NCI-H187 (cell line): ENCODE measurements around the gene PRDX6.
"Not testable (repeated sequence)": the region's sequence is repeated elsewhere in the genome, so short reads cannot be mapped to it uniquely, and the experiment has no call there.

Experiments
- DNase-seq, 2 experiments: peaks; one replicate each; lab custom pipeline; 2025; lab: John Stamatoyannopoulos, UW

PRDX6 gene

DNA sequence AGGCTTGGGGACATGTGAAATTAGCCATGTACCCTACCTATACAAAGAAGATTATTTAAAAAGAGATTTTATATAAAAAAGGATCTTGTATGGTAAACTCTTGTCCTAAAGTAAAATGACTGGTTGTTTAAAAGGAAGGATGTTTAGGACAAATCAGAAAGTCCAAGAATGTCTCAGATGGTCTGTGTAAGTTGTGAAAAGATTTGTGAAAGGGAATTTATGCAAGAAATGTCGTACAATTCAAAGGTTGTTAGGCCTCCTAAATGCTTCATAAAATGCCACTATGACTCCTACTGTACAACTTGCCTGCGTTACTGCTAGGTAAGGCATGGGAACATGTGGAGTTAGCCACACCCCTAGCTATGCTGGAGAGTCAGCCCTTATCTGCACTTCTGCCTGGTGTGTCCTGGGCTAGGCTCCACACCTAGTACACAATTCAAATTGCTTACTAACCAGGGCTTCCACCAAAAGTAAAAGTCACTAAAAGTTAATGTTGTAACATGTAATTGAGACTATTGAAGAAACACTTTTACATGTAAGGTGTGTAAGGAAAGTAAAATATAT, 19.7 kb downstream of the PRDX6 start:
- no peak for DNase-seq

DNA sequence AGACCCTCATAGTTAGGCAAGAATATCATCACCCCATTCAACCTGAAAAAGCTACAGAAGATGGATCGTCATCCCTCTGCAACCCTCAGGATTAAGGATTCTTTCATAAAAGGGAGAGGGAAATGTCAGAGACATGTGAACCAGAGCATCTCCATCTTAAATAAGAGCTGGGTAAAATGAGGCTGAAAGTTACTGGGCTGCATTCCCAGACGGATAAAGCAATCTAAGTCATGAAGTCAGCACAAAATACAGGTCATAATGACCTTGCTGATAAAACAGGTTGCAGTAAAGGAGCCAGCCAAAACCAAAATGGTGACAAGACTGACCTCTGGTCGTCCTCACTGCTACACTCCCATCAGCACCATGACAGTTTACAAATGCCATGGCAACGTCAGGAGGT, 22.6 kb downstream of the PRDX6 start:
- no peak for DNase-seq

DNA sequence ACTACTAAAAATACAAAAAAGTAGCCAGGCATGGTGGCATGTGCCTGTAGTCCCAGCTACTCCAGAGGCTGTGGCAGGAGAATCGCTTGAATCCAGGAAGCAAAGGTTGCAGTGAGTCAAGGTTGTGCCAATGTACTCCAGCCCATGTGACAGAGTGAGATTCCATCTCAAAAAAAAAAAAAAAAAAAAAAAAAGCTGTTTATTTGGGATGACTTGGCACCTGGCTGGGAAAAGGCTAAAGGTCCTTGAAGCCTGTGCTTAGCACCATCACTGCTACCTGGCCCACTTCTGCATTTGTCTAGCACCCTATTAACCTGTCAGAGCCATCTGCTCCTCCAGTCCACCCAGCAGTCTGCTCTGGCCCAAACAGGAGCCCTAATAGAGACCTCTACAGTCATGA, 25.0 kb downstream of the PRDX6 start:
- no peak for DNase-seq

DNA sequence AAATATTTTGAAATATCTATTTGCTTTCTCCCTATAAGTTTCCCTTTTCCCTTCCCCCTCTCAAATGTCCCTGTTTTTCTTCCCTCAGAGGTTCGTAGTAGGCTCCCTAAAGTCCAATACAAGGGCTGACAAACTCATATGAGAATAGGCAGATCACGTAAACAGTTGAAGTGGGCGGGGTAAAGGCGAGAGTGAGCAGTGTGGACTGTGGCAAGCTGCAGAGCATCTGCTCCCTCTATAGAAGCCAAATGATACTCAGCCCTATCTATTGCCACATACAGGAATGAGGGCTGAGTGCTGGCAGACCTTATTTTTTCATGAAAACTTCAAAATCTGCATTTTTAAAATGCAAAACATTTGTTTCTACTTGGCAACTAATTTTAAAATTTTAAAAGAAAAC, 26.3 kb downstream of the PRDX6 start:
- no peak for DNase-seq

GRCh38 chr1:173504268-173504667, 27.1 kb downstream of the PRDX6 start:
- no peak for DNase-seq

DNA sequence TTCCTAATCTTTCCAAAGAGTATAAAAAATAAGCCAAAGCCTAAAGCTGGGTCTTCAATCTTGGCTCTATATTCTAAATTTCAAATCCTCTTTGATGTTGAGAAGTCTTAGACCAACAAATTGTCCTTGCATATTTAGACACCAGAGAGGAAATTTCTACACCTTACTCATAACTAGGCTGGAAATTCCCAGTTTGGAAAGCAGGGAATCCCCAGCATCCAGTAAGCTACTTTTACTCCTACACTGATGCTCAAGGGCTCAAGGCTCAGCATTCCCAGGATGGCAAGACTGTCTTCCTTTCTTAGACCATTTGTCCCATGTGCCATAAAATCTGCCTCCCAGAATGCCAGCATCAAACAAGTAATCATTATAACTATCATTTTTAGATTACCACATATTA, 28.3 kb downstream of the PRDX6 start:
- no peak for DNase-seq

- no peak for DNase-seq
These were observed 29.3 kb downstream of the PRDX6 start for GRCh38 chr1:173506437-173506836.

DNA sequence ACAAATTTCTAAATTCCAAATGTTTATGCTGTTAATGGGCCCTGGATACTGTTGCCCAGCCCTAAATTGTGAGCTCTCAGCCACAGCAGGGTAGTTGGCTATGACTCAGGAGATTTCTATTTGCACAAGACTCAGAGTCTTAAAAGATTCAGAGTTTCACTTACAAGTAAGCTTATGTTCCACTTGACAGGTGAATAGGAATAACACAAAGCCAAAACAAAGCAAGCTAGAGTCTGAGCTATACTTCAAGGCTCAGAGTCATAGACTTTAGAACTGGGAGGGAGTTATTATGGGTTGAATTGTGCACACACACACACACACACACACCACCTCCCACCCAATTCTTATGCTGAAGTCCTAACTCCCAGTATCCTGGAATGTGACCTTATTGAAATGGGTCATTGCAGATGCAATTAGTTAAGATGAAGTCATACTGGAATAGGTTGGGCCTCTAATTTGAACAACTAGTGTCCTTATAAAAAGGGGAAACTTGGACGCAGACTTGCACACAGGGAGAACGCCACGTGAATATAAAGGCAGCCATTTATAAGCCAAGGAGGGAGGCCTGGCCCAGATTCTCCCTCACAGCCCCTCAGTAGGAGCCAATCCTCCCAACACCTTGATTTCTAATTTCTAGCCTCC, 30.2 kb downstream of the PRDX6 start:
- DNase-seq = no peak

- no peak for DNase-seq
These were observed 30.7 kb downstream of the PRDX6 start for GRCh38 chr1:173507847-173508209.

GRCh38 chr1:173508541-173508940, 31.4 kb downstream of the PRDX6 start:
- no peak for DNase-seq

DNA sequence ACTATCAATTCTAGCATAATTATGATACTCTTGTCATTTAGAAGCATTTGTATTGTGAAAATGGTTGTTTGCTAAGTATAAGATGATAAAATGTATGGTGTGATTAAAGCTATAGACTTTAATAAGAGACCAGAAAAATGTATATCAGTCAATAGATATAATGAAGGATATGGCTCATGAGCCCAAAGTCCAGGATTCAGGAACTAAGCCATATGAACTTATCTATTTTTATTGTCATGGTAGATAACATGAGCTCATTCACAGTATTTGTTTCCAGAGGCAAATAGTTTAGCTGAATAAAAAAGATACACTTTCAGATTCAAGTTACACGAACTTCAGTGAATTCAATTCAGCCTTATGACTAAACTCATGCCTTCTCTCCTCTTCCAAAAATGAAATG, 32.7 kb downstream of the PRDX6 start:
- no peak for DNase-seq

DNA sequence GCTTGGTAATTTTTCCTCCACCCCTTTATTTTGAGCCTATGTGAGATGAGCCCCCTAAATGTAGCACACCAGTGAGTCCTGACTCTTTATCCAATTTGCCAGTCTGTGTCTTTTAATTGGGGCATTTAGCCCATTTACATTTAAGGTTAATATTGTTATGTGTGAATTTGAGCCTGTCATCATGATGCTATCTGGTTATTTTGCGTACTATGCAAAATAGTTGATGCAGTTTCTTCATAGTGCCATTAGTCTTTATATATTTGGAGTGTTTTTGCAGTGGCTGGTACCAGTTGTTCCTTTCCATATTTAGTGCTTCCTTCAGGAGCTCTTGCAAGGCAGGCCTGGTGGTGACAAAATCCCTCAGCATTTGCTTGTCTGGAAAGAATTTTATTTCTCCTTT, 37.4 kb downstream of the PRDX6 start:
- not testable (repeated sequence) for DNase-seq

DNA sequence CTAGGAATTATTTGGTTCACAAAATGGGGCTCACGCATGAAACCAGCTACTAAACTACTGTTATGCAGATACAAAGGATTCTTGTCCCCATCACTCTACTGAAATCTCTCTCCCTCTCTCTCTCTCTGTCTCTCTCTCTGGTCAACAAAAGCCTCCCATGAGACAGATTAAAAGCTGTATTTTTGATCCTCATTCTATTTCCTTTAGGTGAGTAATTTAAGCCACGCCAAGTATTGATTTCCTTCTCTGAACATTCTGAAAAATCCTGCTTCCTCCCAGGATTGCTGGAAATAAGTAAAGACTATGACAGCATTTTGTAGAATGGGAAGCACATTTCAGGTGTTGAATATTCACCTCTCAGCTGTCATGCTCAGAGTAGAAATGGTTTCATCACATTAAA, 43.7 kb downstream of the PRDX6 start:
- no peak for DNase-seq

GRCh38 chr1:173523329-173523728, 46.2 kb downstream of the PRDX6 start:
- no peak for DNase-seq

GRCh38 chr1:173525926-173526325, 48.8 kb downstream of the PRDX6 start:
- DNase-seq = no peak

DNA sequence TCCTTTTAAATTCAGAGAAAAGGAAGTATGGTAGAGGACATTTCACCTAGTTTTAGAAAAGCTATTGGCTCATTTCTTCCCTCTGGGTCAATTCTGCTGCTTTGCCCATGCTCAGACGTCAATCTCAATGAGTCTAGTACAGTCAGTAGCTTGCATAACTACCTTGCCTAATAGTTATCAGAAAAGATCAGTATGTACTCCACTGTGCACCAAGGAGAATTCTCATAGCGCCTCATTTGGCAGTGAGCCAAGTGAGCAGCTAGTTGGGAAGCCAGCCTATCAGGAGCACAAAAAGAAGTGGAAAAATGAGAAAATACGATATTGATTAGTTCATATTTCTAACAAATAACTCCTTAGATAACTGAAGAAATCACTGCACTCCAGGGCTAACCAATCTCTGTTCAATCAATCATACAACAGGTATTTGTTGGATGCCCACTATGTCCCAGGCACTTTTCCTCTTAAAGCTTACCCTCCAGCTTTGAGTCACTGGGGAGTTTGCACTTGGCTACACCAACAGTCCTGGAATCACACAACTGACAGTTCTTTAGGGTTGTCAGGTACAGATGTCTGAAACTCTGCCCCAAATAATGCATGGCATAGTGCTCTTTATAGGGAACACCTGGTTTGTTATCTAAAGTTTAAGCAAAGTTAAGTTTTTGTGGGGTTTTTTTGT, 50.2 kb downstream of the PRDX6 start:
- no peak for DNase-seq

GRCh38 chr1:173529106-173529505, 52.0 kb downstream of the PRDX6 start:
- DNase-seq = no peak

GRCh38 chr1:173530795-173531693, 53.9 kb downstream of the PRDX6 start:
- DNase-seq = no peak

DNA sequence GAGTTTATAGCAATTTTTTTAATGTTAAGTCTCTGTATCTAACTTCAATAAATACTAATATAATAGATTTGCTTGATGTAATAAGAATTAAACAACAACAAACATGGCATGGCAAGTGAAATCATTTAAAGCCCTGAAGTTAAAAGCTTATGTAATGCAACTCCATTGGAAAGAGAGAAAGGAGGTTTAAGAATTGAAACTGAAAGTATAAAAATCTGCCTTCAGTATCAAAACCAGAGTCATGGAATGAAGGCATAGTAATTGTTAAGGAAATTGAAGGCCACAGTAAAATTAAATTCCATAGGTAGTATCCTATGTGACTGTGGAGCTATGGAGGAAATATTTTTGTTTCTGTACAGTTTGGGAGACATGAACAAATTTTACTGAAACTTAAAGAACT, 55.1 kb downstream of the PRDX6 start:
- DNase-seq = no peak

DNA sequence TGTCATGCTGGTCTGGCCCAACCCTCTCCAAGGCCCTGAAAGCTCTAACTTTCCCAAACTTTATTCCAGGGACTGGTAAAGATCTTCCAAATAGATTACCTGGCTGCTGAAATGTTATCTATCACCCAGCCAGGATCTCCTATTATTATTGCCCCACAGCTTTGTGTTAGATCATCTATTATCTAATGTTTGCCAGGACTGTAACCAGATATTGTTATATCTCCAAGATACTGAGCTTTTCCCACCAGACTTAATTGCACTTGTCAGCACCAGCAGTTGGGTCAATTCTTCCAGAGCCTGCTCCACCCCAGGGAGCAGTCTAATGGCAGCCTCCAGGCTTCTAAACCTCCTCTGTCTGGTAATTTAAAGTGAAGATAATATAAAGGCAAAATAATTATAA, 59.1 kb downstream of the PRDX6 start:
- no peak for DNase-seq
